ENCODE measurements around the gene ZBTB7B. TPM values are rescaled to one million over a fixed set of nuclear protein-coding genes. Genes with fewer than 3 reads are reported as not detected.

ZBTB7B gene
- total RNA-seq, 4 donors from 2014 or later: 101 to 220 (median 113) TPM

DNA sequence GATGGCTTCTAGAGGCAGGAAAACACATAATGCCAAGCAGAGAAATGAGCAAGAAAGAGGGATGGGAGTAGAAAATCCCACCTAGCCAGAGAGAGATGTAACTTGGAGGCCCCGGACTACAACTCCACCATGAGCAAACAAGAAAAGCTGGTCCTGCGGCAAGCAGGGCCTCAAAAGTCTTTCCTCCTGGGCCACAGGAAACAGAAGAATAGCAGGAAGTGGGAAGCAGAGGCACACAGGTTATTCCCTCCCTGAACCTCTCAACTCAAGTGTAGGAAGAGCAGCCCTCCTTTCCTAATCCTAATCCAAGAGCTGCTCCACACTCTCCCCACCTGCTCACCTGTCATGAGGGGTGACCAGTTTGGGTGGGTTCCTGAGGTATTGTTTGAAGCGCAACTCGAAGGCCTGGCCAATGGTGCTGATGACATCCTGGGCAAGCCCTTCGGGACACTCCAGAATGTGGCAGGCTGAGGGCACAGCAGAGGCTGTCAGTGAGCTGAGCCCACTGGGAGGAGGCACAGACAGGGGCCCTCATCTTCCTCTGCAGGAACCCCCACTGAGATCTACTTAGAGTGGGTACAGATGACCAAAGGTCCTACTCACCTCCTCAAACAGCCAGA, 35.2 kb upstream of the ZBTB7B start:
- WGBS, 2 donors: 44 to 60% methylated on average over 2 of the region's 5 CpGs
- TF ChIP-seq, protein P1, sequence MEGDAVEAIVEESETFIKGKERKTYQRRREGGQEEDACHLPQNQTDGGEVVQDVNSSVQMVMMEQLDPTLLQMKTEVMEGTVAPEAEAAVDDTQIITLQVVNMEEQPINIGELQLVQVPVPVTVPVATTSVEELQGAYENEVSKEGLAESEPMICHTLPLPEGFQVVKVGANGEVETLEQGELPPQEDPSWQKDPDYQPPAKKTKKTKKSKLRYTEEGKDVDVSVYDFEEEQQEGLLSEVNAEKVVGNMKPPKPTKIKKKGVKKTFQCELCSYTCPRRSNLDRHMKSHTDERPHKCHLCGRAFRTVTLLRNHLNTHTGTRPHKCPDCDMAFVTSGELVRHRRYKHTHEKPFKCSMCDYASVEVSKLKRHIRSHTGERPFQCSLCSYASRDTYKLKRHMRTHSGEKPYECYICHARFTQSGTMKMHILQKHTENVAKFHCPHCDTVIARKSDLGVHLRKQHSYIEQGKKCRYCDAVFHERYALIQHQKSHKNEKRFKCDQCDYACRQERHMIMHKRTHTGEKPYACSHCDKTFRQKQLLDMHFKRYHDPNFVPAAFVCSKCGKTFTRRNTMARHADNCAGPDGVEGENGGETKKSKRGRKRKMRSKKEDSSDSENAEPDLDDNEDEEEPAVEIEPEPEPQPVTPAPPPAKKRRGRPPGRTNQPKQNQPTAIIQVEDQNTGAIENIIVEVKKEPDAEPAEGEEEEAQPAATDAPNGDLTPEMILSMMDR (IDR thresholded peaks at IDR 0.05): no peak
- TF ChIP-seq POLR2A (IDR thresholded peaks at IDR 0.05): no peak
- Histone ChIP-seq H3K36me3 (peaks cover 7 to 75% (median 49%) of the 10 kb centered on the region in 3 donors), H3K4me3 (no peak overlapping the region), H3K27me3 (no peaks in the 10 kb centered on the region), H3K9me3 (no peaks in the 10 kb centered on the region), H3K4me1 (peaks cover 46 to 76% (median 53%) of the 10 kb centered on the region in 3 donors), H3K27ac (peak overlapping the region; percentile 48 to 99 (median 98))
- intact Hi-C loops (cut with DNase I): loop anchor here (10.0 kb wide), 1 partner anchor 97 kb away; the partner anchor contains the start of gene EFNA4
- no peak for DNase-seq

DNA sequence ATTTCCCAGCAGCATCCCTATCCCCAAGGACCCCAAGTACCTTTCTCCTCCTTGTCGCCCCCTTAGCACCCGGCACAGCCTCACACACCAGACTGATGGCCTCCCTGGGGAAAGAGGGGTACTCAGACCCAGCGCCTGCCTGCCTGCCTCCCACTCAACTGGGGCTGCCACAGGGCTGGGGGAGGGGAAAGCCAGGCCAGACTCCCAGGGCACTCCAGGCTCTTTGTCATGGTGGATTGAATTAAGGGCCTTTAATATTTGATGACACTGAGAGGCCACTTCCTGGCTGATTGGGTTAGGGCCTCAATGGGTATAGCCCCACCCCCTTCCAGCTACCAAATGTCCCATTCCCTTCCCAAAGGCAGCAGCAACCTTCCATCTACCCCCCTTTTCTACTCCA, 33.9 kb upstream of the ZBTB7B start:
- intact Hi-C loops (cut with DNase I): loop anchor here (10.0 kb wide), 1 partner anchor 96 kb away; the partner anchor contains the start of gene EFNA4
- peaks cover 7 to 63% (median 38%) of the 10 kb centered on the region in 3 donors for H3K36me3 ChIP-seq
- TF ChIP-seq, protein P1 (IDR thresholded peaks at IDR 0.05): no peak
- TF ChIP-seq POLR2A (IDR thresholded peaks at IDR 0.05): no peak
- H3K27ac ChIP-seq: peak overlapping the region; percentile 96 to 99 (median 98)
- H3K4me3 ChIP-seq: peak overlapping the region in 2 of 4 donors; percentile 46 to 79
- H3K9me3 ChIP-seq: no peaks in the 10 kb centered on the region
- DNase-seq: no peak
- peaks cover 47 to 76% (median 54%) of the 10 kb centered on the region in 3 donors for H3K4me1 ChIP-seq
- WGBS, 2 donors: 100% methylated on average over 2 of the region's 3 CpGs; no CpG with 5 or more reads in 1 of the 2 donors
- H3K27me3 ChIP-seq: no peaks in the 10 kb centered on the region

DNA sequence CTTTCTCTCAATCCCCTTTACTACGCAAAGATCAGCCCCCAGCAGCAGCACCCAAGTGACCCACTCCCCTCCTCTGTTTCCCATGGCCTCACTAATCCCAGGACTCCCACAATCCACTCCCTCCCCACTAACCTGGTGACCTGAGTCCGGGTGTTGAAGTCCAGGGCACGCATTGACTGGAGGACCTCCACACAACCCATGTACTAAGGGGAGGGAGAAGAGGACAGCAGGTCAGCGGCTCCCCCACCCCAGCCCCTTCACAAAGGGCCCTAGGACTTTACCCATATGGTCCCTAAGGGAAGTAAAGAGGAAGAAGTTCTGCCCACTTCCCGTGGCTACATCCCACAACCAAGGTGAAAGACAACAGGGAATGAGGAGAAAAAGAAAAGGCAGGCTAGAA, 33.4 kb upstream of the ZBTB7B start:
- Histone ChIP-seq H3K4me3 (peak overlapping the region in 3 of 4 donors; percentile 41 to 79 (median 46)), H3K27me3 (no peaks in the 10 kb centered on the region), H3K9me3 (no peaks in the 10 kb centered on the region), H3K36me3 (peaks cover 7 to 58% (median 34%) of the 10 kb centered on the region in 3 donors), H3K27ac (peak overlapping the region; percentile 96 to 99 (median 98)), H3K4me1 (peaks cover 47 to 75% (median 54%) of the 10 kb centered on the region in 3 donors)
- intact Hi-C loops (cut with DNase I): loop anchor here (10.0 kb wide), 1 partner anchor 96 kb away; the partner anchor contains the start of gene EFNA4
- 48 to 63% methylated on average over 2 to 5 of the region's 5 CpGs for WGBS, 2 donors
- TF ChIP-seq POLR2A (IDR thresholded peaks at IDR 0.05): no peak
- DNase-seq: no peak

DNA sequence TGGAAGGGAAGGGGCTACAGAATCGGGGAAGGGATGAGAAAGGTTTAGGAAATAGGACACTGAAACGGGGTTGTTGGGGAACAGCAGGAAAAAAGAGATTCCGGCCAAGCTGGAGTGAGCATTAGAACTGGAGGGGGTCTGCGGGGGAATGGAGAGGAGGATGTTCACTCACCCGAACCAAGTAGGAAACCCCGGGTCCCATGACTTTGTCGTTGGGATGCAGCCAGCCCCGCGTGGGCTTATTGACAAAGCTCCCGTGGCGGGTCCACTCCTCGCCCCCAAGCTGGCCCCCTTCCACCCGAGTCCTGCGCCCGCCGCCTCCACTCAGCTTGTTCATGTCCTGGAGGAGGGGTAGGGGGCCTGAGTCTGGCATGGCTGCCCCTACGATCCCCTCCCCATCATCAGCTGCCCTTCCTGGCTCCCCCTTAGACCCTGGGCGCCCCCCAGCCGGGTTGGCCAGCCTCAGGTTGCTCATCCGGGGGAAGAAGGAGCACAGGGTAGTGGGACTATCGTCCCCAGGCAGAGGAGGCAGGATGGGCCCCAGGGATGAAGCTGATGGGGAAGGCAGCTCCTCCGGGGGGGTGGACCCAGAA, 32.6 kb upstream of the ZBTB7B start:
- Histone ChIP-seq H3K36me3 (peaks cover 7 to 51% (median 29%) of the 10 kb centered on the region in 3 donors), H3K27ac (peak overlapping the region; percentile 96 to 99 (median 98)), H3K9me3 (no peaks in the 10 kb centered on the region), H3K27me3 (no peaks in the 10 kb centered on the region), H3K4me1 (peaks cover 47 to 75% (median 54%) of the 10 kb centered on the region in 3 donors), H3K4me3 (peak overlapping the region; percentile 22 to 79 (median 44))
- DNase-seq: no peak
- TF ChIP-seq, protein P1 (IDR thresholded peaks at IDR 0.05): no peak
- TF ChIP-seq POLR2A (IDR thresholded peaks at IDR 0.05): no peak
- intact Hi-C loops (cut with DNase I): loop anchor here (10.0 kb wide), 1 partner anchor 95 kb away; the partner anchor contains the start of gene EFNA4
- WGBS, 2 donors: 13 to 27% methylated on average over 11 to 17 of the region's 22 CpGs

DNA sequence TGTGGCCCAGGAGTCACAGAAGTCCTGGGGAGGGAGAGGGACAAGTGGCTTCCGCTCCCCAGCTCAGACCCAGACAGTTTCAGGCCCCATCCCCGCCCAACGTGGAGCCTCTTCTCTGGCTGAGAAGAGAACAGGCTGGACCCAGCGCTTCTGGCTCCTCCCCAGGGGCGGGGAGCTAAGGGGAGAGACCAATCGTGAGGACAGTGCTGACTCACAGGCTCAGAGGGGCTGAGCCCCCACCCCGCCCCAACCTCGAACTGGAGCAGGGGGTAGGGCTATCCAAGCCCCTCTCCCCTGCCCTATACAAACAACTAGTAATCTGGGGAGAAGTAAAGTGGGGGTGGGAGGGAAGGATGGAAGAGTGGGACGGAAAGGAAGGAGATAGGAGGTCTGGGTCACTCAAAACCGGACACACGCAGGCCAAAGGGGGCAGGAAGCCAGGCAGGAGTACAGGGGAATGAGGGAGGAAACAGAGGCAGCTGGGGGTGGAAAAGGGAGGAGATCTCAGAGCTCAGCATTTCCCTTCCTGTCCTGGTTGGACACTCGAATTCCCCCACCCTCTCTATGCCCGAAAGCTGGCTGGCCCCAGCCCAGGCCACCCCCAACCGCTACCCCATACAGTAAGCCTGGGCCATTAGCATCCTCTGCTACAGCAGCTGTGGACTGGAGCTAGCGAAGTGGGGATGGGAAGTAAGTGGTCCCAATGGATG, 31.8 kb upstream of the ZBTB7B start, which contains the start of gene SHC1:
SHC1 (minus strand) TSS at position 117 of the 710 bp plus-strand sequence. CDS start 221 bp downstream, outside the sequence.
- intact Hi-C loops (cut with DNase I): no loop called here
- no peaks in the 10 kb centered on the region for H3K27me3 ChIP-seq
- peak within 1 kb of the TSS; percentile 96 to 99 (median 98) for H3K27ac ChIP-seq
- no peaks in the 10 kb centered on the region for H3K9me3 ChIP-seq
- peak in 3 of 4 donors; percentile 67 to 93 (median 80) for TF ChIP-seq POLR2A (IDR thresholded peaks at IDR 0.05)
- TF ChIP-seq, protein P1 (IDR thresholded peaks at IDR 0.05): peak in 1 of 6 experiments; percentile 2
- H3K36me3 ChIP-seq: peaks cover 1 to 43% (median 20%) of the 10 kb centered on the region in 3 donors
- peak within 1 kb of the TSS; percentile 22 to 79 (median 44) for H3K4me3 ChIP-seq
- whole genome bisulfite sequencing, 2 donors: 9 to 11% methylated on average over 6 to 9 of the region's 15 CpGs
- peaks cover 47 to 81% (median 54%) of the 10 kb centered on the region in 3 donors for H3K4me1 ChIP-seq
- DNase-seq: peak; percentile 38

Measured in esophagus squamous epithelium (tissue), 5 donors.